Endothelial cell of umbilical vein (primary cell): ENCODE data around the gene CEP128. TPM values are rescaled to one million over a fixed set of nuclear protein-coding genes. Genes with fewer than 3 reads are reported as not detected.

Experiments
- BruUV-seq: library from RNA; stranded (reverse); fragments of 400-500 nt; replicated peaks from 2 replicates; lab custom pipeline; 2021; lab: Mats Ljungman, UMichigan
- CTCF ChIA-PET: fragments of 300-600, 350-600 bp; sonication (Branson Sonifier 250); formaldehyde crosslinking; loops from one replicate; lab custom pipeline; 2021; ENCODE audit warnings: antibody characterized with exemption, inconsistent platforms; lab: Charles Lee
- POLR2A ChIA-PET: fragments of 300-600, 350-600 bp; sonication (Branson Sonifier 250); formaldehyde crosslinking; loops from one replicate; lab custom pipeline; 2021; ENCODE audit warnings: antibody characterized with exemption, inconsistent platforms; lab: Charles Lee
- DNase-seq: peaks from one replicate; pipeline ENCODE4 v3.0.0-alpha.2; 2011; ENCODE audit warnings: low read depth, low spot score
- FAIRE-seq: peaks from 2 replicates; lab custom pipeline; 2011; peaks lifted over from hg19 to GRCh38; lab: Jason Lieb, UNC
- H2AFZ ChIP-seq: 2 replicates; pipeline ENCODE4 v1.6.0; 2012; ENCODE audit warnings: low read depth, low read length, control low read depth, inconsistent platforms
- H3K27ac ChIP-seq: 2 replicates; pipeline ENCODE4 v1.5.1; 2011; ENCODE audit warnings: low read depth, mild to moderate bottlenecking, control low read depth, low read length, moderate library complexity; ENCODE audit not compliant: insufficient read depth
- H3K27me3 ChIP-seq, 2 experiments: 2 replicates each; pipeline versions ENCODE4 v1.6.0 to v1.6.1; 2011; ENCODE audit warnings: low read length in 2 of 2, mixed read lengths in 1 of 2; ENCODE audit not compliant: control insufficient read depth in 2 of 2, insufficient read depth in 2 of 2
- H3K36me3 ChIP-seq, 2 experiments: 2 replicates in 1 of 2; 3 replicates in 1 of 2; pipeline ENCODE4 v1.5.1; 2011; ENCODE audit warnings: low read length in 2 of 2, mild to moderate bottlenecking in 1 of 2, moderate library complexity in 1 of 2; ENCODE audit not compliant: control insufficient read depth in 2 of 2, insufficient read depth in 2 of 2; ENCODE audit errors: extremely low read depth in 1 of 2
- H3K4me1 ChIP-seq: 3 replicates; pipeline ENCODE4 v1.5.1; 2011; ENCODE audit warnings: mild to moderate bottlenecking, low read length; ENCODE audit not compliant: control insufficient read depth, insufficient read depth; ENCODE audit errors: extremely low read depth
- H3K4me2 ChIP-seq: 2 replicates; pipeline ENCODE4 v1.6.1; 2011; ENCODE audit warnings: low read length, control low read depth, mixed read lengths; ENCODE audit not compliant: insufficient read depth
- H3K4me3 ChIP-seq, 3 experiments: fragments of 200-600 bp in 1 of 3; sonication (generic), shearing (Covaris generic) in 1 of 3; replicated peaks in 1 of 3; 2 replicates each; pipeline ENCODE4 v1.5.1; 2011 to 2016; ENCODE audit warnings: control low read depth in 3 of 3, low read length in 3 of 3, mild to moderate bottlenecking in 2 of 3, inconsistent platforms in 1 of 3, low read depth in 1 of 3, moderate library complexity in 1 of 3; ENCODE audit not compliant: insufficient read depth in 1 of 3
- H3K79me2 ChIP-seq: 2 replicates; pipeline ENCODE4 v1.6.0; 2012; ENCODE audit warnings: low read length, inconsistent platforms; ENCODE audit not compliant: control insufficient read depth, insufficient read depth
- H3K9ac ChIP-seq: replicated peaks from 2 replicates; pipeline ENCODE3; 2011; ENCODE audit warnings: low read length, control low read depth; ENCODE audit not compliant: insufficient read depth; ENCODE audit errors: extremely low read depth
- H3K9me1 ChIP-seq: replicated peaks from 3 replicates; pipeline ENCODE4 v1.6.0; 2011; ENCODE audit warnings: mild to moderate bottlenecking, low read length; ENCODE audit not compliant: control insufficient read depth, insufficient read depth; ENCODE audit errors: extremely low read depth
- H3K9me3 ChIP-seq: replicated peaks from 2 replicates; pipeline ENCODE4 v1.5.1; 2012; ENCODE audit warnings: low read length, inconsistent platforms; ENCODE audit not compliant: control insufficient read depth, insufficient read depth
- H4K20me1 ChIP-seq: replicated peaks from 2 replicates; pipeline ENCODE3; 2011; ENCODE audit warnings: mild to moderate bottlenecking, low read length; ENCODE audit not compliant: control insufficient read depth, insufficient read depth; ENCODE audit errors: extremely low read depth
- EZH2 ChIP-seq: IDR thresholded peaks from 2 replicates; pipeline ENCODE4 v1.6.1; 2012; ENCODE audit warnings: borderline replicate concordance, low read depth, mild to moderate bottlenecking, moderate library complexity, low read length, inconsistent platforms; ENCODE audit not compliant: severe bottlenecking
- FOS ChIP-seq: IDR thresholded peaks from 2 replicates; pipeline ENCODE4 v1.6.1; 2011; ENCODE audit warnings: mild to moderate bottlenecking, low read length, moderate library complexity, borderline replicate concordance; ENCODE audit not compliant: insufficient read depth
- GATA2 ChIP-seq: IDR thresholded peaks from 2 replicates; pipeline ENCODE4 v1.7.0; 2011; ENCODE audit warnings: low read depth, mild to moderate bottlenecking, moderate library complexity, mixed read lengths, low read length; ENCODE audit not compliant: insufficient read length, insufficient read depth
- JUN ChIP-seq: IDR thresholded peaks from 2 replicates; pipeline ENCODE4 v1.6.1; 2011; ENCODE audit warnings: borderline replicate concordance, low read depth; ENCODE audit not compliant: insufficient read length, insufficient read depth
- MYC ChIP-seq: IDR thresholded peaks from one replicate; pipeline ENCODE4 v1.6.1; 2011; ENCODE audit warnings: mild to moderate bottlenecking, low read depth, low read length
- POLR2A ChIP-seq: IDR thresholded peaks from 2 replicates; pipeline ENCODE4 v1.6.1; 2012; ENCODE audit warnings: low read depth, mild to moderate bottlenecking, control low read depth, low read length
- POLR2AphosphoS5 ChIP-seq: IDR thresholded peaks from 2 replicates; pipeline ENCODE4 v1.6.1; 2012; ENCODE audit warnings: low read depth, mild to moderate bottlenecking, control low read depth, low read length, moderate library complexity; ENCODE audit not compliant: insufficient read depth
- dilution Hi-C: fragments of 300-500 bp; cut with MboI; formaldehyde crosslinking; loops from one replicate; pipeline ENCODE4 v1.15.0; 2019; ENCODE audit warnings: low sequenced_read_pairs; ENCODE audit not compliant: extremely low pct_ligation_motif_present
- intact Hi-C: fragments of 100-400 bp; cut with micrococcal nuclease; formaldehyde crosslinking; loops from one replicate; pipeline ENCODE4 v1.10.0; 2022
- polyA plus RNA-seq, 4 experiments: library from polyadenylated mRNA; depleted of rRNA in 3 of 4; stranded (reverse) in 3 of 4; unstranded in 1 of 4; fragments of >200 nt; gene quantifications; 2 replicates each; pipeline versions ENCODE4 v1.2.1 to v1.2.3, GENCODE V29; 2011 to 2012; ENCODE audit warnings: missing spikeins in 1 of 4
- total RNA-seq: library from RNA; stranded (reverse); gene quantifications from 2 replicates; pipeline ENCODE4 v1.2.3, GENCODE V29; 2021
- TF ChIP-seq, protein P1 (sequence below): IDR thresholded peaks from 2 replicates; pipeline ENCODE4 v1.6.1; 2011; ENCODE audit not compliant: insufficient read depth, insufficient read length
- TF ChIP-seq, protein P2 (sequence below), 2 donors: IDR thresholded peaks; 1 replicate in 1 of 2; 2 replicates in 1 of 2; pipeline ENCODE4 v1.5.1; 2011; ENCODE audit warnings: low read length in 2 of 2, mild to moderate bottlenecking in 2 of 2, moderate library complexity in 2 of 2, control low read depth in 1 of 2, inconsistent platforms in 1 of 2, low read depth in 1 of 2; ENCODE audit not compliant: insufficient read depth in 1 of 2; ENCODE audit errors: extremely low read depth in 1 of 2

The CEP128 gene
- total and polyA plus RNA-seq, 2 donors (not counting 3 experiments of a cell fraction or from before 2014, with no cell fraction given): 0.91 to 23.7 TPM

DNA sequence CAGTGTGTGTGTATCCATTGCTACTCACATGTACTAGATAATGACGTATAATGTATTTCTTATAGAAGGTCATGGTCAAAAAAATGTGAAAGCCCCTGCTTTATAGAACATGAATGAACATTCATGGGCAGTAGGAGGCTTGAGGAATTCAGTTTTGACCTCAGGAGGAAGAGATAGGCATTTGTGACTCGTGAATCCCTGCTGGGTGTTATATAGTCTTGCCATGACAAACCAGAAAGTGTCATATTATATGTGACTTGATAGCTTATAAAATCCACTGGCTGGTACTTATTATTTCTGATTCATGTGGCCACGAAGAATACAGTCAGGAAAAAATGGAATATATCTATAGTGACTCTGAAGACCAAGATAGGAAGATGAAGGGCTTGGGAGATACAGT is 287.6 kb downstream of the CEP128 start:
- no TSS peak for BruUV-seq
- Histone ChIP-seq H2AFZ (no peak overlapping the region), H3K9me1 (peaks cover 2% of the 10 kb centered on the region), H3K4me3 (no peak overlapping the region), H4K20me1 (no peaks in the 10 kb centered on the region), H3K27ac (no peak overlapping the region), H3K4me2 (no peak overlapping the region), H3K36me3 (no peaks in the 10 kb centered on the region), H3K4me1 (peaks cover 6% of the 10 kb centered on the region), H3K79me2 (no peaks in the 10 kb centered on the region), H3K9me3 (no peaks in the 10 kb centered on the region), H3K9ac (no peak overlapping the region), H3K27me3 (no peaks in the 10 kb centered on the region)
- TF ChIP-seq, protein P1, sequence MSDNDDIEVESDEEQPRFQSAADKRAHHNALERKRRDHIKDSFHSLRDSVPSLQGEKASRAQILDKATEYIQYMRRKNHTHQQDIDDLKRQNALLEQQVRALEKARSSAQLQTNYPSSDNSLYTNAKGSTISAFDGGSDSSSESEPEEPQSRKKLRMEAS: no peak
- TF ChIP-seq FOS (no peak), JUN (no peak), POLR2AphosphoS5 (no peak), MYC (no peak), EZH2 (no peak), POLR2A (no peak), GATA2 (no peak)
- TF ChIP-seq, protein P2, sequence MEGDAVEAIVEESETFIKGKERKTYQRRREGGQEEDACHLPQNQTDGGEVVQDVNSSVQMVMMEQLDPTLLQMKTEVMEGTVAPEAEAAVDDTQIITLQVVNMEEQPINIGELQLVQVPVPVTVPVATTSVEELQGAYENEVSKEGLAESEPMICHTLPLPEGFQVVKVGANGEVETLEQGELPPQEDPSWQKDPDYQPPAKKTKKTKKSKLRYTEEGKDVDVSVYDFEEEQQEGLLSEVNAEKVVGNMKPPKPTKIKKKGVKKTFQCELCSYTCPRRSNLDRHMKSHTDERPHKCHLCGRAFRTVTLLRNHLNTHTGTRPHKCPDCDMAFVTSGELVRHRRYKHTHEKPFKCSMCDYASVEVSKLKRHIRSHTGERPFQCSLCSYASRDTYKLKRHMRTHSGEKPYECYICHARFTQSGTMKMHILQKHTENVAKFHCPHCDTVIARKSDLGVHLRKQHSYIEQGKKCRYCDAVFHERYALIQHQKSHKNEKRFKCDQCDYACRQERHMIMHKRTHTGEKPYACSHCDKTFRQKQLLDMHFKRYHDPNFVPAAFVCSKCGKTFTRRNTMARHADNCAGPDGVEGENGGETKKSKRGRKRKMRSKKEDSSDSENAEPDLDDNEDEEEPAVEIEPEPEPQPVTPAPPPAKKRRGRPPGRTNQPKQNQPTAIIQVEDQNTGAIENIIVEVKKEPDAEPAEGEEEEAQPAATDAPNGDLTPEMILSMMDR (IDR thresholded peaks at IDR 0.05; ENCODE audit: extremely low read depth in 1 of 2, insufficient read depth in 1 of 2, low read depth in 1 of 2, low read length in 2 of 2): no peak
- FAIRE-seq: no peak
- dilution Hi-C loops (no loop called here), intact Hi-C loops (no loop called here)
- DNase-seq: no peak
- CTCF ChIA-PET: interaction anchor here (0.6 to 1.2 kb wide), 2 partner anchors 15 to 1720 kb away, joined by 3 read pairs; no protein-coding TSS in a partner anchor
- POLR2A ChIA-PET: no interaction called here
